NB4 (cell line): Measurements from ENCODE around the gene LZTS2.

Experiments
- DNase-seq: peaks from one replicate; pipeline ENCODE4 v3.0.0; 2010; ENCODE audit warnings: low read depth
- H3K4me3 ChIP-seq: one replicate; pipeline ENCODE4 v1.5.1; 2011; ENCODE audit warnings: mild to moderate bottlenecking, low read depth, low read length, moderate library complexity
- CTCF ChIP-seq: IDR thresholded peaks from one replicate; pipeline ENCODE4 v1.5.1; 2012; ENCODE audit warnings: low read depth, low read length
- MYC ChIP-seq: IDR thresholded peaks from 2 replicates; pipeline ENCODE4 v1.6.1; 2011; ENCODE audit warnings: low read depth, low read length
- POLR2A ChIP-seq: IDR thresholded peaks from 2 replicates; pipeline ENCODE4 v1.6.1; 2011; ENCODE audit warnings: mild to moderate bottlenecking; ENCODE audit not compliant: insufficient read length; ENCODE audit errors: extremely low read depth
- TF ChIP-seq, protein P1 (sequence below): IDR thresholded peaks from 2 replicates; pipeline ENCODE4 v1.6.1; 2011; ENCODE audit warnings: low read depth, low read length

The LZTS2 gene

GRCh38 chr10:101053516-101053915 is 53.9 kb downstream of the LZTS2 start:
- DNase-seq: no peak
- H3K4me3 ChIP-seq: no peak overlapping the region
- TF ChIP-seq MYC (no peak), POLR2A (no peak), CTCF (no peak)
- TF ChIP-seq, protein P1, sequence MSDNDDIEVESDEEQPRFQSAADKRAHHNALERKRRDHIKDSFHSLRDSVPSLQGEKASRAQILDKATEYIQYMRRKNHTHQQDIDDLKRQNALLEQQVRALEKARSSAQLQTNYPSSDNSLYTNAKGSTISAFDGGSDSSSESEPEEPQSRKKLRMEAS: no peak

GRCh38 chr10:101054351-101054750 is 54.7 kb downstream of the LZTS2 start:
- peak; percentile 59 for DNase-seq
- TF ChIP-seq, protein P1: no peak
- no peak for TF ChIP-seq POLR2A
- TF ChIP-seq MYC: no peak
- TF ChIP-seq CTCF: no peak
- H3K4me3 ChIP-seq: no peak overlapping the region

- H3K4me3 ChIP-seq: no peak overlapping the region
- TF ChIP-seq CTCF: no peak
- TF ChIP-seq, protein P1: no peak
- TF ChIP-seq MYC: no peak
- TF ChIP-seq POLR2A: no peak
- DNase-seq: no peak
Observed at GRCh38 chr10:101054876-101055275, 55.3 kb downstream of the LZTS2 start.

DNA sequence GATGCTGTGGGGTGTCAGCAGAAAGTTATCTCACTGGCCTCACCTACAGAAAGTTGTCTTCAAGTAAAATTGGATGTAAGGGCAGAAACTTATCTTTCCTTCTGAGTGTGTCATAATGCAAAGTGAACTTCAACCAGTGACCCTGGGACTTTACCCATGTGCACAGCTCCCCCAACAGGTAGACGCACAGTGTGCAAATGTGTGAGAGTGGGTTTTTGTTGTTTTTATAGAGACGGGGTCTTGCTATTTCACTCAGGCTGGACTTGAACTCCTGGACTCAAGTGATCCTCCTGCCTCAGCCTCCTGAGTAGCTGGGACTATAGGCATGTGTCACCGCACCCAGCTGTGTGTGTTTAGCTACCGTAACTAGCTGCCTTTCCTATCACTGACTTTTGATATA is 55.8 kb downstream of the LZTS2 start:
- DNase-seq: no peak
- TF ChIP-seq CTCF (peak; percentile 34), POLR2A (no peak)
- H3K4me3 ChIP-seq: no peak overlapping the region

DNA sequence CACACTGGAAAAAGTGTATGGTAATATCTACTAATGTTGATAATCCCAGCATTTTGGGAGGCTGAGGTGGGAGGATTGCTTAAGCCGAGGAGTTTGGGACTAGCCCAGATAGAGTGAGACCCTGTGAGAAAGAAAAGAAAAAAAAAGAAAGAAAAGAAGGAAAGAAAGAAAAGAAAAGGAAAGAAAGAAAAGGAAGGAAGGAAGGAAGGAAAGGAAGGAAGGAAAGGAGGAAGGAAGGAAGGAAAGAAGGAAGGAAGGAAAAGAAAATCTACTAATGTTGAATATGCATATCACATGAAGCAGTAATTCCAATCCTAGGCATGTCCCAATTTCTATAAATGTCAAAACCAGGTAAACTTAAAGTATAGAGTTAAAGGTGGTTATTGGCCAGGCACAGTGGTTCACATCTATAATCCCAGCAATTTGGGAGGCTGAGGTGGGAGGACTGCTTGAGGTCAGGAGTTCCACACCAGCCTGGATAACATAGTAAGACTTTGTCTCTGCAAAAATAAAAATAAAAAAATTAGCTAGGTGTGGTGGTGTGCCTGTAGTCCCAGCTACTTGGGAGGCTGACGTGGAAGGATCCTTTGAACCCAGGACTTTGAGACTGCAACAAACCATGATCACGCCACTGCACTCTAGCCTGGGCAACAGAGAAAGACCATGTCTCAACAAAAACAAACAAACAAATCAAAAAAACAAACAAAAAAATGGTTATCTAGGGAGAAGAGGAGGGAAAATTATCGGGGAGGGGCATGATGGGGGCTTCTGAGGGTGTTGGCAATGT is 57.0 kb downstream of the LZTS2 start:
- no peak for DNase-seq
- H3K4me3 ChIP-seq: no peak overlapping the region
- TF ChIP-seq MYC (no peak), POLR2A (no peak), CTCF (no peak)
- TF ChIP-seq, protein P1: no peak
